ENCODE measurements around the gene STOML3. TPM values are rescaled to one million over a fixed set of nuclear protein-coding genes. Genes with fewer than 3 reads are reported as not detected.

Gene STOML3
- total RNA-seq: not detected in 2 replicates

DNA sequence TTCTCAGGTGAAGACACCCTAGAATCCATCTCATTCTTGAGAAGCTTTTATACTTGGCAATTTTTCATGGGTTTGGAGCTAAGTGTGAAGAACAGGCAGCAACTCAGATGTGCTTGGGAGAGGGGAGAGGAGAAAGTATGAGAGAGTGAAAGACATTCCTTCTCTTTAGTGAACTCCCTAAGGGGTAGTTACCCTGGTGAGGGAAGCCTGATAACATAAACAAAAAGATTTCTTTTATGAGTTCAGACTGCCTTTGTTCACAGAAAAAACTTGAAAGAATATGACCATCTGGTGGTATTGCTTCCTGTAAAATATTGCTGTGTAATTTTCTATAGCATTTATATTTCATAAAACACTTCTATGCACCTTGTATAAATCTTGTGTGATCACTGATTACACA is at the start of gene STOML3:
TSS of gene STOML3 (minus strand) at position 139 of the 400 bp plus-strand sequence. CDS start at position 29, 110 bp downstream.
- intact Hi-C loops (cut with micrococcal nuclease): no loop called here
- Mint-ChIP-seq H3K27ac (no peak within 1 kb of the TSS), H3K9me3 (no peaks in the 10 kb centered on the region), H3K4me3 (no peak within 1 kb of the TSS), H3K27me3 (peaks cover 4% of the 10 kb centered on the region), H3K4me1 (no peaks in the 10 kb centered on the region), H3K36me3 (ENCODE audit: low read depth) (no peaks in the 10 kb centered on the region)
- DNase-seq: no peak

DNA sequence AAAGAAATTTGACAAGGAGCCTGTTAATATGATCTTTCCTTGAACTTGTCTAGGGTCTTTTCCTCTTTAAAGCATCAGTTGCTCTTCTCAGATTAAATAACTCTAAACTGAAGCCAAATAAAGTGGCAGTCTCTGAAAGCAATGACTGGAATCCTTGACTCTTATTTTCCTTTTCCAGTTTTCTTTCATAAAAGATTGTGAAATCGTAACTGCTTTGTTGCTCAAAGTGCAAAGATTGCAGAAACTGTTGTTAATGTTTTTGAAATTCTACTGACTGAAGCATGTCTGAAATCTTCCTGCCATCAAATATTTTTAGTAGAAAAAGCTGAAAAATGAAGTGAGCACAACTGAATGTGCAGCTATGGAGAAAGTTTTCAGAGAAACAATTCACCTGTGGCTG is 49.6 kb upstream of the STOML3 start:
- Mint-ChIP-seq H3K4me3 (peak overlapping the region; percentile 91), H3K9me3 (no peaks in the 10 kb centered on the region), H3K27me3 (no peaks in the 10 kb centered on the region), H3K4me1 (peaks cover 43% of the 10 kb centered on the region), H3K36me3 (ENCODE audit: low read depth) (peaks cover 22% of the 10 kb centered on the region), H3K27ac (peak overlapping the region; percentile 56)
- DNase-seq: no peak
- intact Hi-C loops (cut with micrococcal nuclease): no loop called here

DNA sequence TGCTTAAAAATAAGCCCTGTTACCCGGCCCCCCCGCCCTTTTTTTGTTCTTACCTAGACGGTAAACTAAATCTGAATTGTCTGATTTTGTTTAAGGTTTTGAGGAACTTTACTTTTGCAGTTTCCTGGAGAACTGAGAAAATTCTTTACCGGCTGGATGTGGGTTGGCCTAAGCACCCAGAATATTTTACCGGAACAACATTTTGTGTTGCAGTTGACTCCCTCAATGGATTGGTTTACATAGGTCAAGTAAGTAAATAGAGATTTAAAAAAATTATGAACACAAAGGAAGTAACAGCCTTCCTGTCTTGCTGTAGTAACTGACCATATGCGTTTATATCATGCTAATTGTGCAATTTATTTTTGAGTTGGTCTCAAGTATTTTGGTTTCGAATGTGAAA is 48.4 kb upstream of the STOML3 start:
- Mint-ChIP-seq H3K4me3 (peak overlapping the region; percentile 91), H3K27me3 (no peaks in the 10 kb centered on the region), H3K27ac (peak overlapping the region; percentile 95), H3K4me1 (peaks cover 48% of the 10 kb centered on the region), H3K36me3 (ENCODE audit: low read depth) (peaks cover 19% of the 10 kb centered on the region), H3K9me3 (no peaks in the 10 kb centered on the region)
- no peak for DNase-seq
- intact Hi-C loops (cut with micrococcal nuclease): loop anchor here (2.0 to 5.0 kb wide), 5 partner anchors 223 to 1738 kb away; partner anchors contain the start of genes COG6 and LHFPL6

DNA sequence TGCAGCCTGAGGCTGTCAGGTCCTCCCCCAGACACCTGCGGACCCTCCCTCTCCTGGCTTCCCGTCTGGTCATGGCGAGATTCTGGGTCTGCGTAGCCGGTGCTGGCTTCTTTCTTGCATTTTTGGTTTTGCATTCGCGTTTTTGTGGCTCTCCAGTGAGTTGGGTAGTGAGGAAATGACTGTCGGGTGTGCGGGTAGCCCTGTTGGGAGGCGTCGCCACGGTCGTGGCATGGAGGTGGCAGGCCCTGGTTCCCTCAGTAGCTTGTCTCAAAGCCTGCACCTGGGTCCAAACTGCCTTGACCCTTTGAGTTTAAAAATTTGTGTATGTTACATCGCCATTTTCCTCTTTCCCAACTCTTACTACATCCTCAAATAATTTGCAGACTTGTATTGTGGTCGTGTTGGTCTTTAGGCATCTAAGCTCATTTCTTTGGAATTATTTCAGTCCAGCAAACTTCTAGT is 48.0 kb upstream of the STOML3 start:
- H3K4me1 Mint-ChIP-seq: peaks cover 50% of the 10 kb centered on the region
- H3K4me3 Mint-ChIP-seq: peak overlapping the region; percentile 91
- DNase-seq: peak; percentile 89
- intact Hi-C loops (cut with micrococcal nuclease): loop anchor here (1.0 to 5.0 kb wide), 6 partner anchors 57 to 1738 kb away; partner anchors contain the start of genes COG6 and LHFPL6
- peak overlapping the region; percentile 95 for H3K27ac Mint-ChIP-seq
- no peaks in the 10 kb centered on the region for H3K27me3 Mint-ChIP-seq
- H3K9me3 Mint-ChIP-seq: no peaks in the 10 kb centered on the region
- H3K36me3 Mint-ChIP-seq (ENCODE audit: low read depth): peaks cover 22% of the 10 kb centered on the region

DNA sequence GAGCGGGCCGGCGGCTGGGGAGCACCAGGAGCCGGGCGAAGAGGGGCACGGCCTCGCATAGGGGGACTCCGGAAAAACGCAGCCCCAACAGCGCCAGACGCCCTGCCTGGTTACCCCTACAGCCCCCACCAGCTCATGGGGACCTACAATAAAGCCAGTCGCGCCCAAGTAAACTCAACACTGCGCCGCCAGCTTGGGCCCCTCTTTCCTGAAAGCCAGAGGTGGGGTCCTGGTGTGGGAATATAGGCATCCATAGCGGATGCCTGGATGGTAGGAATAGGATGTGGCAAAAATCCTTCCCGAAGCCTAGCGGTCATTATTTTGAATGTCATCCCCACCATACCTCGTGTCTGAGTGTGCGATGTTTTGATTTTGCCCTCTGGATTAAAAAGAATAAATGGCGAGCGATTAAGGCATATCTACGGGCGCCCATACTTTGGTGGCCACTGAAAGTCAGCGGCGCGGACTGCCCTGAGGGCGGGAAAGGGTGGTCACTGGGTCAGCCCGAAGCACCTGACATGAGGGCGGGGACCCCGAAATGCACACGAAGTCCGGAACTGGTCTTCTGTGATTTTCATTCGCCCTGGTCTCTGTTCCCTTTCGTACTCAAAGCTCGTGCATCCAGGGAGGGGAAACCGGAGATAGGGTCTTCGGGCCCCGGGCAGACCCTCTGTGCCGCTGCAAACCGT is 47.4 kb upstream of the STOML3 start, which contains the start of the genes NHLRC3 and PROSER1:
TSS of gene NHLRC3 (plus strand) at position 577 of the 689 bp plus-strand sequence. CDS start 184 bp downstream, outside the sequence.
TSS of gene PROSER1 (minus strand) at position 210 of the 689 bp plus-strand sequence. CDS start 847 bp downstream, outside the sequence.
- H3K4me3 Mint-ChIP-seq: peak within 1 kb of the TSS; percentile 91
- peaks cover 48% of the 10 kb centered on the region for H3K4me1 Mint-ChIP-seq
- H3K36me3 Mint-ChIP-seq (ENCODE audit: low read depth): peaks cover 24% of the 10 kb centered on the region
- peak within 1 kb of the TSS; percentile 95 for H3K27ac Mint-ChIP-seq
- intact Hi-C loops (cut with micrococcal nuclease): loop anchor here (1.0 to 5.0 kb wide), 7 partner anchors 17 to 1739 kb away; partner anchors contain the start of genes COG6 and LHFPL6
- H3K27me3 Mint-ChIP-seq: no peaks in the 10 kb centered on the region
- peak; percentile 94 for DNase-seq
- H3K9me3 Mint-ChIP-seq: no peaks in the 10 kb centered on the region

DNA sequence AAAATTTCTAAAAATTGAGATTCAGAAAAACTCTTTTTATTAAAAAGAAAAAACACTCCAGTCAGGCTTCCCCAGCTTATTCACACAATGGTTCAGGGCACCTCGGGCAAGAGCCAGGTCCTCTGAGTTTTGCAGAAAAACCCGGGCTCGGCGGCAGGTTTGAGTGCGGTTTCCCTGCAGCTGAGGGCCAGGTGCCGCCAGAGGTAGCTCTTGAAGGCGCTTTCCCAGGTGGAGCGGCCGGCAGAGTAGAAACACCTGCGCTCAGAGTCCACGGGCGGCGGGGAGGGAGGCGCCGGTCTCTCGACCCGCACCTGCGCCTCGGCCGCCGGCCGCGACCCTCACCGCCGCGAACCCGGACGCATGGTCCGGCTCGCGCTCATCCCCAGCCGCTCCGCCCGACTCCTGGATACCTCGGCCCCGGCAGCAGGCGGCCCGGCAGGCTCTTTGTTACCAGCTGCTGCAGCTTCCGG is 46.8 kb upstream of the STOML3 start:
- peak overlapping the region; percentile 95 for H3K27ac Mint-ChIP-seq
- no peak for DNase-seq
- peak overlapping the region; percentile 91 for H3K4me3 Mint-ChIP-seq
- H3K36me3 Mint-ChIP-seq (ENCODE audit: low read depth): peaks cover 20% of the 10 kb centered on the region
- no peaks in the 10 kb centered on the region for H3K9me3 Mint-ChIP-seq
- no peaks in the 10 kb centered on the region for H3K27me3 Mint-ChIP-seq
- peaks cover 46% of the 10 kb centered on the region for H3K4me1 Mint-ChIP-seq
- intact Hi-C loops (cut with micrococcal nuclease): loop anchor here (2.0 to 5.0 kb wide), 3 partner anchors 17 to 685 kb away; no protein-coding TSS in a partner anchor

GRCh38 chr13:39036212-39036611 is 45.6 kb upstream of the STOML3 start:
- Mint-ChIP-seq H3K4me1 (peaks cover 48% of the 10 kb centered on the region), H3K4me3 (peak overlapping the region; percentile 91), H3K27ac (peak overlapping the region; percentile 91), H3K9me3 (no peaks in the 10 kb centered on the region), H3K27me3 (no peaks in the 10 kb centered on the region), H3K36me3 (ENCODE audit: low read depth) (peaks cover 23% of the 10 kb centered on the region)
- intact Hi-C loops (cut with micrococcal nuclease): loop anchor here (2.0 to 5.0 kb wide), 3 partner anchors 15 to 684 kb away; no protein-coding TSS in a partner anchor
- peak; percentile 70 for DNase-seq

DNA sequence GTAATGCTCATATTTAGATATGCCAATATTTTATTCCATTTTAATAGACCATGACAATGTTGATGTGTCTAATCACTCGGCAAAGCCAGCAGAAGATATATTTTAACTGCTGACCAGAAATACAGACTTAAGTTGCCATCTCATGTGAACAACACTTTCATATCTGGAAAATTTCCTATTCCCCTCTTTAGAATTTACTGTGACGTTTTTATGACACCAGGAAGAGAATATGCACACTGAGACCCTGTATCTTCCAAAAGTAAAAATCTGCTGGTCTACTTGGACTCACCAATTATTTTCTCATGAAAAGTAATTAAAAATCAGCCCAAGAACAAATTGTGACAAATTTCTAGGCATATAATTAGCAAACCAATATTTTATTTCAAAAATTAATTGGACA is 45.2 kb upstream of the STOML3 start:
- intact Hi-C loops (cut with micrococcal nuclease): loop anchor here (2.0 to 5.0 kb wide), 3 partner anchors 15 to 683 kb away; no protein-coding TSS in a partner anchor
- no peak for DNase-seq
- H3K27ac Mint-ChIP-seq: peak overlapping the region; percentile 91
- H3K36me3 Mint-ChIP-seq (ENCODE audit: low read depth): peaks cover 22% of the 10 kb centered on the region
- no peaks in the 10 kb centered on the region for H3K27me3 Mint-ChIP-seq
- H3K4me1 Mint-ChIP-seq: peaks cover 46% of the 10 kb centered on the region
- H3K9me3 Mint-ChIP-seq: no peaks in the 10 kb centered on the region
- peak overlapping the region; percentile 91 for H3K4me3 Mint-ChIP-seq

- H3K9me3 Mint-ChIP-seq: no peaks in the 10 kb centered on the region
- H3K27me3 Mint-ChIP-seq: no peaks in the 10 kb centered on the region
- peak overlapping the region; percentile 91 for H3K4me3 Mint-ChIP-seq
- DNase-seq: no peak
- peaks cover 41% of the 10 kb centered on the region for H3K4me1 Mint-ChIP-seq
- intact Hi-C loops (cut with micrococcal nuclease): loop anchor here (5.0 kb wide), 2 partner anchors 227 to 683 kb away; no protein-coding TSS in a partner anchor
- H3K27ac Mint-ChIP-seq: peak overlapping the region; percentile 91
- peaks cover 20% of the 10 kb centered on the region for H3K36me3 Mint-ChIP-seq (ENCODE audit: low read depth)
These were observed 44.6 kb upstream of the STOML3 start for GRCh38 chr13:39035204-39035603.

DNA sequence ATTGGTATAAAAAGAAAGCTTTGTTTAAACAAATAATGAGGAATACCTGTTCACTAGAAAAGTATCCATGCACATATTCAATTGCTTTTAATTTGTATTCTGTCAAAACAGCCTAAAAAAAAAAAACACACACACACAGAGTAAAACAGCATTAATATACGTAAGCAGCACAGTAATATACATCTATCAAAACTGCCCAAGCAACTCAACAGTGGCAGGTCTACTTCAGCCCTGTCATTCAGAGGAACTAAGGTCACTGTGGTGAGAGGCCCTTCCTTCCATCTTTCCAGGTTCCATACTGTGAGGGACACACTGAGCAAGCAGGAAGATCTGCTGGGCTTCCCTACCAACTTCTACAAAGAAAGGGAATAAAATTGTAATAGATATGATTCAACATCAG is 43.5 kb upstream of the STOML3 start:
- peak overlapping the region; percentile 71 for H3K4me3 Mint-ChIP-seq
- intact Hi-C loops (cut with micrococcal nuclease): no loop called here
- no peaks in the 10 kb centered on the region for H3K27me3 Mint-ChIP-seq
- peaks cover 22% of the 10 kb centered on the region for H3K36me3 Mint-ChIP-seq (ENCODE audit: low read depth)
- peaks cover 35% of the 10 kb centered on the region for H3K4me1 Mint-ChIP-seq
- no peak for DNase-seq
- no peak overlapping the region for H3K27ac Mint-ChIP-seq
- no peaks in the 10 kb centered on the region for H3K9me3 Mint-ChIP-seq

DNA sequence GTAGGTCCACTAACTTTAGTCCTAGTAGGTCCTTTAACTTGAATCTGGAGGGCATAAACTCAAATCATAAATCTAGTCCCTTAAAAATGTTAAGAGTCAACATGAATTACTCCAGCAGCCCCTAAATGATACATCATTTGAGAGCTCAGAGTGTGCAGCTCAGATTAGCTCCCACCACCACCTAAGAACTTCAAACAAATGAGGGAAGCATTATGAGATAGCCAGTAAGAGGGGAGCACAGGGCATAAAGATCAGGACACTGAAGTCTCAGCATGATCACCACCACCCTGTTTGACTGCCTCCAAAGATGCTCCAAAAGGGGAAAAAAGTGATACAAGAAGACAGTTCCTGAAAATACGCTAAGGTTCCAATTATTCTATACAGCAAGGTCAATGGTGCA is 41.5 kb upstream of the STOML3 start:
- intact Hi-C loops (cut with micrococcal nuclease): no loop called here
- Mint-ChIP-seq H3K4me1 (peaks cover 31% of the 10 kb centered on the region), H3K36me3 (ENCODE audit: low read depth) (peaks cover 30% of the 10 kb centered on the region), H3K27ac (no peak overlapping the region), H3K27me3 (no peaks in the 10 kb centered on the region), H3K4me3 (no peak overlapping the region), H3K9me3 (no peaks in the 10 kb centered on the region)
- DNase-seq: no peak

DNA sequence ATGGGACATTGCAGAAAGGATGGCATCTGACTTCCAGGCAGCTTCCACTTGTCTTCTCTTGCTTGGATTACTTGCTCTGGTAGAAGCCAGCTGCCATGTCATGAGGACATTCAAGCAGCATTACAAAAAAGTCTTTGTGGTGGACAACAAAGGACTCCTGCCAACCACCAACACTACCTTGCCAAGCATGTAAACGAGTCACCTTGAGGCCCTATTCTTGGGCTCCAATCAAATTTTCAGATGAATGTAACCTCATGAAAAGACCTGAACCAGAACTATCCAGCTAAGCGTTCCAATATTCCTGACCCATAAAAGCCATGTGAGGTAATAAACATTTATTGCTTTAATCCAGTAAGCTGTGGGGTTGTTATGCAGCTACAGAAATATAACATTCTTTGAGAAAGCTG is 34.8 kb upstream of the STOML3 start:
- Mint-ChIP-seq H3K9me3 (no peaks in the 10 kb centered on the region), H3K36me3 (ENCODE audit: low read depth) (peaks cover 58% of the 10 kb centered on the region), H3K27ac (no peak overlapping the region), H3K4me3 (no peak overlapping the region), H3K4me1 (peaks cover 2% of the 10 kb centered on the region), H3K27me3 (no peaks in the 10 kb centered on the region)
- no peak for DNase-seq
- intact Hi-C loops (cut with micrococcal nuclease): no loop called here

- intact Hi-C loops (cut with micrococcal nuclease): no loop called here
- H3K27me3 Mint-ChIP-seq: no peaks in the 10 kb centered on the region
- peaks cover 61% of the 10 kb centered on the region for H3K36me3 Mint-ChIP-seq (ENCODE audit: low read depth)
- no peak overlapping the region for H3K27ac Mint-ChIP-seq
- no peak for DNase-seq
- no peak overlapping the region for H3K4me3 Mint-ChIP-seq
- H3K9me3 Mint-ChIP-seq: no peaks in the 10 kb centered on the region
- H3K4me1 Mint-ChIP-seq: peaks cover 2% of the 10 kb centered on the region
These were observed 33.1 kb upstream of the STOML3 start for GRCh38 chr13:39023761-39024160.

DNA sequence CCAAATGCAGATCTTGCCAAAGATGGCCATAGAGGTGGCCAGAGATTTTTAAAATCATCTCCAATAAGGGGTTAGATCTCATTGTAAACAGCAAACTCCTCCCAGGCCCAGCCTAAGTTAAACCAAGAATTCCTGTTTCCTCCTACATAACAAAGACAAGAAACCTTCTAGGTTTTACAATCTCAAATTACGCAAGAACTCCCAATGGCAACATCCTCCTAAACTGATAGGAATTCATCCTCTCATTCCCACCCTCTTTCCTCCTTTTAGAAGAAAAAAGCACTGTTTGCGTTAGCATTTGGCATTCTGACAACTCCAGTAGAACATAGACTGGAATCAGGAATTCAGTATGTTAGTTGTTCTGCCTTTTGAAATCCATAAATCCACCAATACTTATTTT is 32.7 kb upstream of the STOML3 start:
- peaks cover 63% of the 10 kb centered on the region for H3K36me3 Mint-ChIP-seq (ENCODE audit: low read depth)
- intact Hi-C loops (cut with micrococcal nuclease): no loop called here
- H3K4me3 Mint-ChIP-seq: no peak overlapping the region
- H3K27ac Mint-ChIP-seq: no peak overlapping the region
- DNase-seq: no peak
- H3K4me1 Mint-ChIP-seq: peaks cover 4% of the 10 kb centered on the region
- no peaks in the 10 kb centered on the region for H3K9me3 Mint-ChIP-seq
- no peaks in the 10 kb centered on the region for H3K27me3 Mint-ChIP-seq

Data from activated CD4-positive, alpha-beta T cell treated with anti-CD3 and anti-CD28 coated beads, Interleukin-2, amount 10 ng/mL, durations not matched to agents 24 days and 14 days (primary cell).